ENCODE measurements around the gene SIM1. TPM values are rescaled to one million over a fixed set of nuclear protein-coding genes. Genes with fewer than 3 reads are reported as not detected.

Gene SIM1
- total RNA-seq, 2 donors from 2014 or later = not detected

DNA sequence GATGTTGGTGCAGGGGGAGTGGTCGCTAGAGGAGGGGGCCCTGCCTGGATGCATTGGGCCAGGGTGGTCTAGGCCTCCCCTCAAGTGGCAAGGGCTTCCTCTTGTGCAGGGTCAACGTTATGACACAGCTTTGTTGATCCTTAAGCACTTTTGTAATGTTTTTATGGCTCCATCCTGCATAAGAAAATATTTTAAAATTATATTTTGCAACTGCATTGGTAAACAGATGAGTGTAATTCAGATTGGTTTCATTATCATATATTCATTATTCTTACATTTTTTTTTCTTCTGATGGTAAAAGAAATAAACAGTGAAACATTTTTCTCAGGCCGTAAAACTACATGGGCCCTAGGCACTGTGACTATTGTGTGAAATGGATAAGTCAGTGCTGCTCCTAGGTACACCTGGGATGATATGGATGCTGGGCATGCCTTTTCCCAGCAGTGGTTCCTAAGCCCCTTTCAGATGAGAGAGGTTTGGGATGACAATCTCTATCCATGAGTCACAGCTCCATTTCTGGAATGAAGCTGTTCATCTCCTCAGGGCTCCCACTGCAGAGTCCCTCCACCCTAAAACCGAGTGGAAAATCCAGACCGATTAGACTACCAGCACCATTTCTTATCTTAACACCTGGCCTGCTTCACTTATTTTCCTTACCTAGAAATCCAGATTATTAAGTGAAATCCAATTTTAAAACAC, 5.8 kb upstream of the SIM1 start:
- H3K36me3 ChIP-seq = no peaks in the 10 kb centered on the region
- no peak overlapping the region for H3K27ac ChIP-seq
- no peaks in the 10 kb centered on the region for H3K9me3 ChIP-seq
- ATAC-seq (ENCODE audit: insufficient number of reproducible peaks, low FRiP score, low read depth) (no peak), DNase-seq (ENCODE audit: low spot score) (no peak)
- H3K27me3 ChIP-seq (replicated peaks; ENCODE audit: insufficient read depth) = peaks cover 22% of the 10 kb centered on the region
- H3K4me1 ChIP-seq (ENCODE audit: control insufficient read depth in 1 of 2, low read depth in 2 of 2) = no peaks in the 10 kb centered on the region
- H3K4me3 ChIP-seq = no peak overlapping the region
- no peak for TF ChIP-seq CTCF (IDR thresholded peaks at IDR 0.05)

DNA sequence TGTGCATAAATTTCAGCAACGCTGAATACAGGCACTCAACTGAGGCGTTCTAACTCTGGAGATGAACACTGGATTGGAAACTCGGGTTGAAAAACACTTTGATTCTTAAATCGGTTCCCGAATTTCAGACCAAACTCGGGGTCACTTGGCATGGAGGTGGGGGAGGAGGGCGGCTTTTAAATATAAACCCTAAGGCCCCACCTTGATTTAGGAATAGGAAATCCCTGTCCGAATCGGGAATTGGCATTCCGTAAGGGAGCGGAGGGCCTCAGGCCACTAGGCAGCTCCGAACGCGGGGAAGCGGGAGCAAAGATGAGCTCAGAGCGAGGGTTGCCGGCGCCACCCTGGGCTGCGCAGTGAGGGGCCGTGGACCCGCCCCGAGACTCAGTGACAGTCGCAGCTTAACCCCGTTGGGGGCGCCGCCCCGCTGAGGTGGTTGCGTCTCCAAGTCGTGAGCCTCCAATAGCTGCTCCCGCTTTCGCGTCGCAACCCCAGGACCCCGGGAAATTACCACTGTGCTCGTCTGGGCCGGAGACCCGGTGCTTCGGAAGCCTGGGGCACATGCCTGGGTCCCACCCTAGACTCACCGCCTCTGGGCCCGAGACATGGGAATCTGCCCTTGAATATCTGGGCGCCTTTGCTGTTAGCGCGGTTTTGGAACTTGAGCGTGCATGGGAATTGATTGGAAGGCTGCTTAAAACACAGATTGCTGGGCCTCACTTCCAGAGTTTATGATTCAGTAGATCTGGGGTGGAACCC, 4.6 kb upstream of the SIM1 start:
- Histone ChIP-seq H3K27me3 (replicated peaks; ENCODE audit: insufficient read depth) (peaks cover 34% of the 10 kb centered on the region), H3K4me1 (ENCODE audit: control insufficient read depth in 1 of 2, low read depth in 2 of 2) (peaks cover 3 to 12% of the 10 kb centered on the region in 2 donors), H3K9me3 (no peaks in the 10 kb centered on the region), H3K4me3 (no peak overlapping the region), H3K36me3 (no peaks in the 10 kb centered on the region), H3K27ac (no peak overlapping the region)
- ATAC-seq (ENCODE audit: insufficient number of reproducible peaks, low FRiP score, low read depth) = no peak
- DNase-seq (ENCODE audit: low spot score) = no peak
- TF ChIP-seq CTCF (IDR thresholded peaks at IDR 0.05) = no peak

DNA sequence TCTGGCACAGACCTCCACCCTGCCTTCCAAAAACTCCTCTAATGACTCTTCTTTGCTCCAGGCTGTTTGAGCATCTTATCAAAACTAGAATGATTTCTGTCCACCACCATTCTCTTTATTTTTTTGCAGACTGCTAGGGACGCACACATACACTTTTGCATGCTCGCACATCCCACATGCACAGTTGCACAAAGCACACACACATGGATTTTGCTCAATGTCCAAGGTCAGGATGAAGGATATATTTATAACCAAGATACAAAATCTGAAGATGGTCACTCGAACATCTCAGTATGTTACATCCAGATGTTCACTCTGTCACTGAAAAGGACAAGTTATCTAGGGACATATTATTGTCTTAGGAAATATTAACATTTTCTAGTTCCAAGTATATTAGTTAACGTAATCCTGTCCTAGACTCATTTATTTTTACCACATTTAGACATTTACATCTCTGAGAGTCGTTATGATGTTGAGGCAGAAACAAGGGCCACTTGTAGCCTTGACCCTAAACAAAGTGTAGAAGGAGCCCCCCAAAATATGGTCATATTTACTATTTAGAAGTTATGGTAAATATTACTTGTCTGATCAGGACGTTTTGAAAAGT, 3.4 kb upstream of the SIM1 start:
- no peak for ATAC-seq (ENCODE audit: insufficient number of reproducible peaks, low FRiP score, low read depth)
- Histone ChIP-seq H3K36me3 (no peaks in the 10 kb centered on the region), H3K4me3 (no peak overlapping the region), H3K9me3 (no peaks in the 10 kb centered on the region), H3K27ac (no peak overlapping the region), H3K4me1 (ENCODE audit: control insufficient read depth in 1 of 2, low read depth in 2 of 2) (peaks cover 3 to 16% of the 10 kb centered on the region in 2 donors), H3K27me3 (replicated peaks; ENCODE audit: insufficient read depth) (peaks cover 46% of the 10 kb centered on the region)
- no peak for TF ChIP-seq CTCF (IDR thresholded peaks at IDR 0.05)
- DNase-seq (ENCODE audit: low spot score) = no peak

GRCh38 chr6:100467129-100468015, 2.7 kb upstream of the SIM1 start:
- Histone ChIP-seq H3K4me3 (no peak overlapping the region), H3K9me3 (no peaks in the 10 kb centered on the region), H3K4me1 (ENCODE audit: control insufficient read depth in 1 of 2, low read depth in 2 of 2) (peaks cover 3 to 16% of the 10 kb centered on the region in 2 donors), H3K27me3 (replicated peaks; ENCODE audit: insufficient read depth) (peaks cover 52% of the 10 kb centered on the region), H3K36me3 (no peaks in the 10 kb centered on the region), H3K27ac (no peak overlapping the region)
- ATAC-seq (ENCODE audit: insufficient number of reproducible peaks, low FRiP score, low read depth) = no peak
- DNase-seq (ENCODE audit: low spot score) = no peak
- TF ChIP-seq CTCF (IDR thresholded peaks at IDR 0.05) = no peak
